Sigmoid colon (tissue), 7 donors: ENCODE results near the gene SMG5. TPM values are rescaled to one million over a fixed set of nuclear protein-coding genes. Genes with fewer than 3 reads are reported as not detected.

Experiments used
- DNase-seq: peaks from one replicate; pipeline ENCODE4 v3.0.0-alpha.2; 2019
- H3K27ac ChIP-seq, 4 donors: fragments of 200-600 bp; sonication (generic); one replicate each; pipeline ENCODE4 v1.5.1; 2016 to 2019; ENCODE audit warnings: mild to moderate bottlenecking in 1 of 4
- H3K27me3 ChIP-seq, 3 donors: fragments of 200-600 bp; sonication (generic); one replicate each; pipeline ENCODE4 v1.5.1; 2019; ENCODE audit warnings: mild to moderate bottlenecking in 1 of 3
- H3K36me3 ChIP-seq, 4 donors: fragments of 200-600 bp; sonication (generic); one replicate each; pipeline ENCODE4 v1.5.1; 2016 to 2019
- H3K4me1 ChIP-seq, 4 donors: fragments of 200-600 bp; sonication (generic); one replicate each; pipeline ENCODE4 v1.5.1; 2017 to 2019
- H3K4me3 ChIP-seq, 4 donors: fragments of 200-600 bp; sonication (generic); one replicate each; pipeline ENCODE4 v1.5.1; 2017 to 2019; ENCODE audit warnings: mild to moderate bottlenecking in 2 of 4, moderate library complexity in 1 of 4
- H3K9me3 ChIP-seq, 4 donors: fragments of 200-600 bp in 3 of 4; sonication (generic) in 3 of 4; one replicate each; pipeline versions ENCODE4 v1.5.1 to v1.6.1; 2013 to 2019
- CTCF ChIP-seq, 4 experiments: fragments of 450-650 bp in 3 of 4; fragments of 200-600 bp in 1 of 4; IDR thresholded peaks; one replicate each; pipeline ENCODE4 v1.5.1; 2016 to 2019; ENCODE audit warnings: antibody characterized with exemption in 4 of 4, mild to moderate bottlenecking in 3 of 4, moderate library complexity in 2 of 4
- EP300 ChIP-seq, 4 donors: sonication (generic); formaldehyde crosslinking; IDR thresholded peaks; one replicate each; pipeline ENCODE4 v1.6.1; 2017; ENCODE audit warnings: antibody characterized with exemption in 4 of 4
- POLR2A ChIP-seq, 2 donors: fragments of 450-650 bp; IDR thresholded peaks; one replicate each; pipeline ENCODE4 v1.6.1; 2016; ENCODE audit warnings: antibody characterized with exemption in 2 of 2, mild to moderate bottlenecking in 2 of 2, moderate library complexity in 2 of 2
- POLR2AphosphoS5 ChIP-seq, 4 donors: sonication (generic); formaldehyde crosslinking; IDR thresholded peaks; one replicate each; pipeline ENCODE4 v1.6.1; 2017; ENCODE audit warnings: antibody characterized with exemption in 4 of 4
- WGBS, 2 donors: extraction: QIAGEN DNeasy Blood & Tissue Kit; methylation state at CpG; one replicate each; pipeline ENCODE4 v1.1.7; 2013; 5-methylcytosine and 5-hydroxymethylcytosine counted together
- intact Hi-C: fragments of 100-400 bp; cut with DNase I; formaldehyde crosslinking; loops from one replicate; pipeline ENCODE4 v1.15.1; 2023
- polyA plus RNA-seq, 3 donors: library from polyadenylated mRNA; stranded (reverse); fragments of 200-250 nt; gene quantifications; one replicate each; pipeline ENCODE4 v1.2.3, GENCODE V29; 2013
- total RNA-seq, 4 donors: library from RNA; depleted of rRNA; stranded (reverse); fragments of >200 nt; gene quantifications; one replicate each; pipeline ENCODE4 v1.1.0, GENCODE V29; 2016
- donor health status: healthy with polysubstance abuse.
- donor health status: Bipolar disorder and iron deficiency.
- donor health status: healthy.

The SMG5 gene
- total and polyA plus RNA-seq, 7 donors = 25.2 to 78.2 (median 43.9) TPM

DNA sequence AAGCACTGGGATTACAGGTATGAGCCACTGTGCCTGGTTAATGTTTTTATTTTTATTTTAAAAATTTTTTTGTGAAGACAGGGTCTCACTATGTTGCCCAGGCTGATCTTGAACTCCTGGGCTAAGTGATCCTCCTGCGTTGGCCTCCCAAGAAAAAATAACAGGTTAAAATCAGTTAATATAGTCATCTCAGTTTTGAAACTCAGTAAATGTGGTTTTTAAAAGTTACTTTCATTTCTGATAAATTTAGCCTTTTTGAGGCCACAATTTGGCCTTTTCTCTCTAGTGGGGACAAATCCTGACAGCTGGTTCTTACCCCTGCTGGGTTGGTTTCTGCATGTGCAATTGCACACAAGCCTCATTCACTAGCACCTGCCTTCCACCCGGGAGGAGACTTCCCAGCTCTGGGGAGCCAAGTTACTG is 56.5 kb downstream of the SMG5 start:
- Histone ChIP-seq H3K4me1 (peaks cover 0 to 24% (median 14%) of the 10 kb centered on the region in 4 donors), H3K27me3 (no peaks in the 10 kb centered on the region), H3K27ac (no peak overlapping the region), H3K36me3 (peaks cover 10 to 37% (median 26%) of the 10 kb centered on the region in 4 donors), H3K9me3 (no peaks in the 10 kb centered on the region), H3K4me3 (no peak overlapping the region)
- 60 to 73% methylated on average over 2 of the region's 2 CpGs for WGBS, 2 donors
- TF ChIP-seq CTCF (IDR thresholded peaks at IDR 0.05) (no peak), POLR2A (IDR thresholded peaks at IDR 0.05) (no peak), POLR2AphosphoS5 (IDR thresholded peaks at IDR 0.05) (no peak), EP300 (IDR thresholded peaks at IDR 0.05) (no peak)
- no peak for DNase-seq
- intact Hi-C loops = no loop called here

DNA sequence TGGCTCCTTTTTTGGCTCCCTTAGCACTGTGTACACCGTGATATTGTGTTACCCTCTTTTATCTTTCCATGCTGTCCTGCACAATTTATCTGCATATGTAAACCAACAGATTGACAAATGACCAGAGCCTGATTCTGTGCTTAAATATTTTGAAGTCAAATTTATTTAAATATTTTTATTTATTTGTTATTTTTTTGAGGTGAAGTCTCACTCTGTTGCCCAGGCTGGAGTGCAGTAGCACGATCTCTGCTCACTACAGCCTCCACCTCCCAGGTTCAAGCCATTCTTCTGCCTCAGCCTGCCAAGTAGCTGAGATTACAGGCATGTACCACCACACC is 57.0 kb downstream of the SMG5 start:
- WGBS, 2 donors = 5 to 15% methylated on average over 2 of the region's 2 CpGs
- intact Hi-C loops = loop anchor here (1.0 kb wide), 2 partner anchors 79 to 135 kb away; no protein-coding TSS in a partner anchor
- peaks cover 15 to 42% (median 31%) of the 10 kb centered on the region in 4 donors for H3K36me3 ChIP-seq

GRCh38 chr1:156221986-156222692 is 60.5 kb downstream of the SMG5 start:
- no peaks in the 10 kb centered on the region for H3K27me3 ChIP-seq
- no peaks in the 10 kb centered on the region for H3K9me3 ChIP-seq
- intact Hi-C loops = no loop called here
- whole genome bisulfite sequencing, 2 donors = 92 to 94% methylated on average over 13 of the region's 13 CpGs
- H3K4me3 ChIP-seq = no peak overlapping the region
- H3K4me1 ChIP-seq = peaks cover 0 to 9% (median 1%) of the 10 kb centered on the region in 4 donors
- H3K36me3 ChIP-seq = peaks cover 9 to 44% (median 35%) of the 10 kb centered on the region in 4 donors
- H3K27ac ChIP-seq = no peak overlapping the region
- no peak for DNase-seq
- TF ChIP-seq POLR2A (IDR thresholded peaks at IDR 0.05) (no peak), EP300 (IDR thresholded peaks at IDR 0.05) (no peak), POLR2AphosphoS5 (IDR thresholded peaks at IDR 0.05) (no peak), CTCF (IDR thresholded peaks at IDR 0.05) (no peak)

More for the DNA sequence above, 57.0 kb downstream of the SMG5 start:
- TF ChIP-seq CTCF (IDR thresholded peaks at IDR 0.05) (peak in 2 of 4 experiments; percentile 6 to 8), EP300 (IDR thresholded peaks at IDR 0.05) (no peak)
- no peak overlapping the region for H3K27ac ChIP-seq
- no peaks in the 10 kb centered on the region for H3K27me3 ChIP-seq
- H3K4me1 ChIP-seq = peaks cover 0 to 24% (median 14%) of the 10 kb centered on the region in 4 donors
- H3K4me3 ChIP-seq = no peak overlapping the region
- DNase-seq = no peak
- no peaks in the 10 kb centered on the region for H3K9me3 ChIP-seq

DNA sequence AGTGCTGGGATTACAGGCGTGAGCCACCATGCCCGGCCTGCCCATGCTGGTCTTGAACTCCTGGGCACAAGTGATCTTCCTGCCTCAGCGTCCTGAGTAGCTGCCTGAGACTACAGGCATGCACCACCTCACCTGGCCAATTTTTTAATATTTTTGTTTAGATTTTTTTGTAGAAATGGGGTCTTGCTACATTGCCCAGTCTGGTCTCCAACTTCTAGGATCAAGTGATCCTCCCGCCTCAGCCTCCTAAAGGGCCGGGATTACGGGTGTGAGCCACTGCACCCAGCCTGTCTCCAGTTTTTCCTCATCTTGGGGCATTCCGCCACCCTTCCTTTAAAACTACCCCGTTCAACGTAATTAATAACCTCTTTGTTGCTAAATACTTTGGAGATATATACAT is 62.4 kb downstream of the SMG5 start:
- H3K27me3 ChIP-seq = no peaks in the 10 kb centered on the region
- no peak for DNase-seq
- no peaks in the 10 kb centered on the region for H3K9me3 ChIP-seq
- intact Hi-C loops = no loop called here
- TF ChIP-seq POLR2AphosphoS5 (IDR thresholded peaks at IDR 0.05) (no peak), EP300 (IDR thresholded peaks at IDR 0.05) (no peak), CTCF (IDR thresholded peaks at IDR 0.05) (no peak), POLR2A (IDR thresholded peaks at IDR 0.05) (no peak)
- no peak overlapping the region for H3K4me3 ChIP-seq
- H3K27ac ChIP-seq = no peak overlapping the region
- peaks cover 0 to 4% (median 1%) of the 10 kb centered on the region in 4 donors for H3K4me1 ChIP-seq
- peaks cover 9 to 44% (median 31%) of the 10 kb centered on the region in 4 donors for H3K36me3 ChIP-seq
- WGBS, 2 donors = 96 to 98% methylated on average over 9 of the region's 9 CpGs
